GM13976 (cell line): ENCODE data around the gene BRIP1.

Source experiments
- DNase-seq: peaks from one replicate; pipeline ENCODE4 v3.0.0; 2012; ENCODE audit warnings: low spot score
- in situ Hi-C: fragments of 300-500 bp; cut with MboI; formaldehyde crosslinking; loops from one replicate; pipeline ENCODE4 v1.12.0; 2022; ENCODE audit warnings: low sequenced_read_pairs, mixed read lengths, inconsistent platforms; ENCODE audit not compliant: unreplicated experiment
- TF ChIP-seq, protein P1 (sequence below): IDR thresholded peaks from 2 replicates; pipeline ENCODE4 v1.5.1; 2012; ENCODE audit warnings: borderline replicate concordance, mild to moderate bottlenecking; ENCODE audit not compliant: insufficient read depth; ENCODE audit errors: extremely low read depth, missing control alignments, control extremely low read depth

Gene BRIP1

DNA sequence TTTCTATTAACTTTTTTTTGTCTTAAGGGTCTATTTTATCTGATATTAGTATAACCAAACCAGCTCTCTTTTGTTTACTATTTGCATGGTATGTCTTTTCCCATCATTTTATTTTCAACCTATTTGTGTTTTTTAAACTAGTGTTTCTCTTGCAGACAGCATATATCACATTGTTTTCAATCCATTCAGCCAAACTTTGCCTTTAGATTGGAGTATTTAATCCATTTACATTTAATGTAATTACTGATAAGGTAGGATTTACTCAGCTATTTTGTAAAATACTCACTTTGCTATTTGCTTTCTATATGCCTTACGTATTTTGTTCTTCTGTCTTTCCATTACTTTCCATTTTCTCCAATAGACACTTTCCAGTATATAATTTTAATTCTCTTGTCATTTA is 164.3 kb downstream of the BRIP1 start:
- in situ Hi-C loops, result no loop called here
- TF ChIP-seq, protein P1, sequence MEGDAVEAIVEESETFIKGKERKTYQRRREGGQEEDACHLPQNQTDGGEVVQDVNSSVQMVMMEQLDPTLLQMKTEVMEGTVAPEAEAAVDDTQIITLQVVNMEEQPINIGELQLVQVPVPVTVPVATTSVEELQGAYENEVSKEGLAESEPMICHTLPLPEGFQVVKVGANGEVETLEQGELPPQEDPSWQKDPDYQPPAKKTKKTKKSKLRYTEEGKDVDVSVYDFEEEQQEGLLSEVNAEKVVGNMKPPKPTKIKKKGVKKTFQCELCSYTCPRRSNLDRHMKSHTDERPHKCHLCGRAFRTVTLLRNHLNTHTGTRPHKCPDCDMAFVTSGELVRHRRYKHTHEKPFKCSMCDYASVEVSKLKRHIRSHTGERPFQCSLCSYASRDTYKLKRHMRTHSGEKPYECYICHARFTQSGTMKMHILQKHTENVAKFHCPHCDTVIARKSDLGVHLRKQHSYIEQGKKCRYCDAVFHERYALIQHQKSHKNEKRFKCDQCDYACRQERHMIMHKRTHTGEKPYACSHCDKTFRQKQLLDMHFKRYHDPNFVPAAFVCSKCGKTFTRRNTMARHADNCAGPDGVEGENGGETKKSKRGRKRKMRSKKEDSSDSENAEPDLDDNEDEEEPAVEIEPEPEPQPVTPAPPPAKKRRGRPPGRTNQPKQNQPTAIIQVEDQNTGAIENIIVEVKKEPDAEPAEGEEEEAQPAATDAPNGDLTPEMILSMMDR, result no peak
- DNase-seq, result no peak

DNA sequence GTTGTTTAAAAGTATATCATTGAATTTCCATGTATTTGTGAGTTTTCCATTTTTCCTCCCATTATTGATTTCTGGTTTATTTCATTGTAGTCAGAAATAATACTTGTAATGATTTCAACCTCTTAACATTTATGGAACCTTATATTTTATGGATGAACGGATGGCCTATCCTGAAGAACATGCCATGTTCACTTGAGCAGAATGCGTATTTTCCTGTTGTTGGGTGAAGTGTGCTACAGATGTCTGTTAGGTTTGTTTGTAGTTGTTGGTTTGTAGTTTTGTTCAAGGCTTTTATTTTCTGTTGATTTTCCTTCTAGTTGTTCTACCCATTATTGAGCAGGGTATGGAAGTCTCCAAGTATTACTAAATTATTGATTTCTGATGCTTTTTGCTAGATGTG is 165.1 kb downstream of the BRIP1 start:
- DNase-seq, result no peak
- in situ Hi-C loops, result no loop called here
- TF ChIP-seq, protein P1, result no peak

DNA sequence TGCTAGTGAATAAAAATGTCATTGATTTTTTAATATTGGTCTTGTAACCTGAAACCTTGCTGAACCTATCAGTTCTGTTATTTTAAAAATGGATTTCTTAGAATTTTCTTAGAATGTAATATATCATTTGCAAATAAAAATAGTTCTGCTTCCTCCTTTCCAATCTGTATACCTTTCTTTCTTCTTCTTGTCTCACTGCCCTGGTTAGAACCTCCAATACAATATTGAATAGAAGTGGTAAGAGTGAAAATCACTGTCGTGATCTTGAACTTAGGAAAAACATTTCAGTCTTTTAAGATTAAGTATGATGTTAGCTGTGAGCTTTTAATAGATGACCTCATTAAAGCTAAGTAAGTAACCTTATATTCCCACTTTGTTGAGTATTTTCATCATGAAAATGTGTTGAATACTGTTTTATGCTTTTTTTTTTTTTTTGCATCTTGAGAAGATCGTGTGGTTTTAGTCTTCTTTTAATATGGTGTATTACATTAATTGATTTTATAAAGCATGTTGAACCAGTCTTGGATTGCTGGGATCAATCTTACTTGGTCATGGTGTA is 167.5 kb downstream of the BRIP1 start:
- TF ChIP-seq, protein P1, result no peak
- no peak for DNase-seq
- in situ Hi-C loops, result no loop called here

DNA sequence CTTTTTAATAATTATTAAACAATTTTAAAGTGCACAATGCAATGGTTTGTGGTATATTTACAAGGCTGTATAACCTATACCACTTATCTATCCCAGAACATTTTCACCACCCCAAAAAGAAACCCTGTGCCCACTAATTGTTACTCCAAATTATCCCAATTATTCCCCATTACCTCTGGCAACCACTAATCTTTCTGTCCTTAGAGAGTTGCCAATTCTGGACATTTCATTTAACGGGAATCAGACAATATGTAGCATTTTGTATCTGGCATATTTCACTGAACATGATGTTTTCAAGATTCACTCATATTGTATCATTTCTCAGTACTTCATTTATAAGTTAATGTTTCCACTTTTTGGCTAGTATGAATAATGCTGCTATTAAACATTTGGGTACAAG is 169.2 kb downstream of the BRIP1 start:
- no peak for DNase-seq
- in situ Hi-C loops, result no loop called here
- TF ChIP-seq, protein P1, result no peak

DNA sequence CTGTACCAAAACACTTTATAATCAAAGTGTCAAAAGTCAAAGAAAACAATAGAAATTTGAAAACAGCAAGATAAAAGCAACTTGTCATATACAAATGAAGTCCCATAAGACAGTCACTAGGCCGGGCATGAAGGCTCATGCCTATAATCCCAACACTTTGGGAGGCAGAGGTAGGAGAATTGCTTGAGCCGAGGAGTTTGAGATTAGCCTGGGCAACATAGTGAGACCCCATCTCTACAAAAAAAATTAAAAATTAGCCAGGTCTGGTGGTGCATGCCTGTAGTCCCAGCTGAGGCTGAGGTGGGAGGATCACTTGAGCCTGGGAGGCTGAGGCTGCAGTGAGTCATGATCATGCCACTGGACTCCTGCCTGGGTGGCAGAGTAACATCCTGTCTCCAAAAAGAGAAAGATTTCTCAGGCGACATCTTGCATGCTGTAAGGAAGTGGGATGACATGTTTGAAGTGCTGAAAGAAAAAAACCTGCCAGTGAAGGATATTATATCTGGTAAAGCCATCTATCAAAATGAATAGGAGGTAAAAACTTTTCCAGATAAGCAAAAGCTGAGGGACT is 173.6 kb downstream of the BRIP1 start:
- in situ Hi-C loops, result no loop called here
- DNase-seq, result no peak
- TF ChIP-seq, protein P1, result no peak

DNA sequence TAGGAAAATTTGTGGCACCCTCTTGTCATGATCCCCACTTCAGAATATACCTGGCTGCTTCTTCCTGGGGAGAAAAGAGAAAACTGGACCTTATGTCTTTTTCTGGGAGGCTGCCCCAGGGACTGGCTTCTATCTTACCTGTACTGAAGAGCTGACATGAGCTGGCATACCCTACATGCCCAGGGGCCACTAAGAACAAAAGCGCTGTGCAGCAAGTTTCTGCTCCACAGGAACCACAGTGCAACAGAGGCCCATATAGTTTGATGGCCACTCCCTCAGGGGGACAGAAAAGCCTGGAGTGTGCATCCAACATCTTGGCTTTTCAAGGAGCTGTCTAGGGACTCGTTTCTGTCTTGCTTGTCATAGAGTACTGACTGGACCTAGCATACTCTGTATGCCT is 175.6 kb downstream of the BRIP1 start:
- in situ Hi-C loops, result no loop called here
- no peak for DNase-seq
- TF ChIP-seq, protein P1, result no peak
